GM12878 (cell line): ENCODE results near the gene SLC10A4.
"Not testable (repeated sequence)": the region's sequence is repeated elsewhere in the genome, so short reads cannot be mapped to it uniquely, and the experiment has no call there.

Experiments used
- ETV6 ChIP-seq, 2 experiments: fragments of 450-650 bp in 1 of 2; IDR thresholded peaks in 1 of 2; conservative IDR thresholded peaks in 1 of 2; 2 replicates each; pipeline ENCODE4 v1.6.1; 2014; ENCODE audit warnings: antibody characterized with exemption in 1 of 2, borderline replicate concordance in 1 of 2, low read depth in 1 of 2, mild to moderate bottlenecking in 1 of 2, moderate library complexity in 1 of 2
- EZH2 ChIP-seq: IDR thresholded peaks from 2 replicates; pipeline ENCODE4 v1.6.1; 2012; ENCODE audit warnings: low read depth, mild to moderate bottlenecking, control low read depth, inconsistent platforms, low read length, borderline replicate concordance; ENCODE audit not compliant: control insufficient read depth
- TF ChIP-seq, protein P1 (sequence below), 3 experiments: IDR thresholded peaks in 2 of 3; conservative IDR thresholded peaks in 1 of 3; 2 replicates each; pipeline ENCODE4 v1.5.1; 2011; ENCODE audit warnings: low read depth in 3 of 3, low read length in 3 of 3, mild to moderate bottlenecking in 3 of 3, control low read depth in 2 of 3, moderate library complexity in 2 of 3, inconsistent platforms in 1 of 3, mixed read lengths in 1 of 3; ENCODE audit not compliant: control insufficient read depth in 2 of 3, insufficient read depth in 1 of 3; ENCODE audit errors: extremely low read depth in 1 of 3

- not testable (repeated sequence) for TF ChIP-seq ETV6 (conservative IDR thresholded peaks at IDR 0.05 in 1 of 2, IDR thresholded peaks at IDR 0.05 in 1 of 2; ENCODE audit: borderline replicate concordance in 1 of 2, low read depth in 1 of 2); EZH2
- TF ChIP-seq, protein P1, sequence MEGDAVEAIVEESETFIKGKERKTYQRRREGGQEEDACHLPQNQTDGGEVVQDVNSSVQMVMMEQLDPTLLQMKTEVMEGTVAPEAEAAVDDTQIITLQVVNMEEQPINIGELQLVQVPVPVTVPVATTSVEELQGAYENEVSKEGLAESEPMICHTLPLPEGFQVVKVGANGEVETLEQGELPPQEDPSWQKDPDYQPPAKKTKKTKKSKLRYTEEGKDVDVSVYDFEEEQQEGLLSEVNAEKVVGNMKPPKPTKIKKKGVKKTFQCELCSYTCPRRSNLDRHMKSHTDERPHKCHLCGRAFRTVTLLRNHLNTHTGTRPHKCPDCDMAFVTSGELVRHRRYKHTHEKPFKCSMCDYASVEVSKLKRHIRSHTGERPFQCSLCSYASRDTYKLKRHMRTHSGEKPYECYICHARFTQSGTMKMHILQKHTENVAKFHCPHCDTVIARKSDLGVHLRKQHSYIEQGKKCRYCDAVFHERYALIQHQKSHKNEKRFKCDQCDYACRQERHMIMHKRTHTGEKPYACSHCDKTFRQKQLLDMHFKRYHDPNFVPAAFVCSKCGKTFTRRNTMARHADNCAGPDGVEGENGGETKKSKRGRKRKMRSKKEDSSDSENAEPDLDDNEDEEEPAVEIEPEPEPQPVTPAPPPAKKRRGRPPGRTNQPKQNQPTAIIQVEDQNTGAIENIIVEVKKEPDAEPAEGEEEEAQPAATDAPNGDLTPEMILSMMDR (IDR thresholded peaks at IDR 0.05 in 2 of 3, conservative IDR thresholded peaks at IDR 0.05 in 1 of 3; ENCODE audit: control insufficient read depth in 2 of 3, extremely low read depth in 1 of 3, insufficient read depth in 1 of 3, low read depth in 3 of 3, low read length in 3 of 3): not testable (repeated sequence)
These were observed 42.2 kb upstream of the SLC10A4 start for GRCh38 chr4:48440914-48441313.
